H1 (cell line): ENCODE results near the gene GAPDHS. TPM values are rescaled to one million over a fixed set of nuclear protein-coding genes. Genes with fewer than 3 reads are reported as not detected.

Source experiments
- CTCF ChIA-PET: fragments of 300-600 bp; sonication (Branson Sonifier 250); formaldehyde crosslinking; loops from one replicate; lab custom pipeline; 2021; ENCODE audit not compliant: partially characterized antibody; lab: Charles Lee
- POLR2A ChIA-PET: fragments of 300-600 bp; sonication (Branson Sonifier 250); formaldehyde crosslinking; loops from one replicate; lab custom pipeline; 2021; ENCODE audit warnings: inconsistent platforms; ENCODE audit not compliant: partially characterized antibody; lab: Charles Lee
- DNase-seq, 2 experiments: peaks; one replicate each; pipeline versions ENCODE4 v3.0.0 to v3.0.0-alpha.2; 2010 to 2022; ENCODE audit warnings: low spot score in 2 of 2, low read depth in 1 of 2, mixed read lengths in 1 of 2
- FAIRE-seq: peaks from 2 replicates; lab custom pipeline; 2011; peaks lifted over from hg19 to GRCh38; lab: Jason Lieb, UNC
- H2AFZ ChIP-seq: 2 replicates; pipeline ENCODE4 v1.8.1; 2012; ENCODE audit warnings: low read length, inconsistent platforms
- H2AK5ac ChIP-seq: 2 replicates; pipeline ENCODE4 v1.6.1; 2013; ENCODE audit warnings: low read depth, low read length
- H2BK120ac ChIP-seq: replicated peaks from 2 replicates; pipeline ENCODE3; 2013; ENCODE audit warnings: low read depth, low read length, inconsistent platforms
- H2BK12ac ChIP-seq: 2 replicates; pipeline ENCODE4 v1.6.1; 2013; ENCODE audit warnings: low read depth, low read length
- H2BK15ac ChIP-seq: 2 replicates; pipeline ENCODE4 v1.6.1; 2013; ENCODE audit warnings: low read length
- H2BK20ac ChIP-seq: 2 replicates; pipeline ENCODE4 v1.6.1; 2013; ENCODE audit warnings: low read length
- H2BK5ac ChIP-seq: 2 replicates; pipeline ENCODE4 v1.6.1; 2013; ENCODE audit warnings: low read depth, low read length
- H3K14ac ChIP-seq: 2 replicates; pipeline ENCODE4 v1.6.1; 2013; ENCODE audit warnings: inconsistent platforms; ENCODE audit not compliant: insufficient read length
- H3K18ac ChIP-seq: 2 replicates; pipeline ENCODE4 v1.6.1; 2013; ENCODE audit warnings: low read length; ENCODE audit errors: extremely low read depth
- H3K23ac ChIP-seq: 2 replicates; pipeline ENCODE4 v1.6.1; 2013; ENCODE audit warnings: inconsistent platforms; ENCODE audit not compliant: insufficient read length
- H3K23me2 ChIP-seq: 2 replicates; pipeline ENCODE4 v1.6.1; 2013; ENCODE audit warnings: low read depth, low read length
- H3K27ac ChIP-seq: 2 replicates; pipeline ENCODE4 v1.6.1; 2011; ENCODE audit warnings: low read depth, low read length, inconsistent platforms
- H3K27me3 ChIP-seq, 4 experiments: replicated peaks in 1 of 4; 1 replicate in 1 of 4; 2 replicates in 3 of 4; pipeline versions ENCODE4 v1.6.1 to v1.8.1; 2011 to 2013; ENCODE audit warnings: low read length in 3 of 4, mild to moderate bottlenecking in 3 of 4, inconsistent platforms in 2 of 4, mixed read lengths in 2 of 4, moderate library complexity in 1 of 4; ENCODE audit not compliant: control insufficient read depth in 3 of 4, insufficient read depth in 3 of 4; ENCODE audit errors: extremely low read depth in 1 of 4
- H3K36me3 ChIP-seq, 4 experiments: 2 replicates each; pipeline versions ENCODE4 v1.6.1 to v1.8.1; 2011 to 2013; ENCODE audit warnings: mild to moderate bottlenecking in 4 of 4, low read length in 3 of 4, moderate library complexity in 2 of 4, control low read depth in 1 of 4, inconsistent platforms in 1 of 4; ENCODE audit not compliant: insufficient read depth in 4 of 4, control insufficient read depth in 2 of 4
- H3K4ac ChIP-seq: replicated peaks from 2 replicates; pipeline ENCODE3; 2013; ENCODE audit warnings: low read length, low read depth, mixed read lengths, inconsistent platforms; ENCODE audit not compliant: insufficient read length
- H3K4me1 ChIP-seq, 4 experiments: replicated peaks in 1 of 4; 1 replicate in 1 of 4; 2 replicates in 3 of 4; pipeline versions ENCODE4 v1.6.1 to v1.8.1; 2011 to 2013; ENCODE audit warnings: low read length in 3 of 4, inconsistent platforms in 2 of 4, mixed read lengths in 1 of 4; ENCODE audit not compliant: insufficient read depth in 4 of 4, control insufficient read depth in 3 of 4
- H3K4me2 ChIP-seq, 2 experiments: 2 replicates each; pipeline versions ENCODE4 v1.6.1 to v1.8.1; 2011 to 2013; ENCODE audit warnings: low read depth in 2 of 2, low read length in 2 of 2, control low read depth in 1 of 2, inconsistent platforms in 1 of 2, mild to moderate bottlenecking in 1 of 2; ENCODE audit not compliant: insufficient read depth in 1 of 2
- H3K4me3 ChIP-seq, 4 experiments: fragments of 200-600, 300-600 bp in 1 of 4; sonication (generic), shearing (Covaris generic), sonication (Bioruptor Twin) in 1 of 4; 2 replicates each; pipeline versions ENCODE4 v1.5.1 to v1.8.1; 2011 to 2016; ENCODE audit warnings: low read length in 4 of 4, low read depth in 3 of 4, control low read depth in 2 of 4, inconsistent platforms in 2 of 4, mild to moderate bottlenecking in 2 of 4, mixed read lengths in 1 of 4, moderate library complexity in 1 of 4; ENCODE audit not compliant: insufficient read depth in 2 of 4; ENCODE audit errors: extremely low read depth in 1 of 4
- H3K56ac ChIP-seq: replicated peaks from 2 replicates; pipeline ENCODE3; 2013; ENCODE audit warnings: low read depth, mild to moderate bottlenecking, mixed read lengths, low read length, inconsistent platforms; ENCODE audit not compliant: insufficient read length
- H3K79me1 ChIP-seq: 2 replicates; pipeline ENCODE4 v1.6.1; 2013; ENCODE audit warnings: low read depth, low read length, control low read depth
- H3K79me2 ChIP-seq, 2 experiments: 2 replicates each; pipeline versions ENCODE4 v1.6.1 to v1.8.1; 2012 to 2013; ENCODE audit warnings: low read length in 2 of 2, mild to moderate bottlenecking in 2 of 2, inconsistent platforms in 1 of 2; ENCODE audit not compliant: insufficient read depth in 2 of 2, control insufficient read depth in 1 of 2
- H3K9ac ChIP-seq, 4 experiments: replicated peaks in 1 of 4; 1 replicate in 1 of 4; 2 replicates in 3 of 4; pipeline versions ENCODE4 v1.6.1 to v1.8.1; 2011 to 2013; ENCODE audit warnings: low read depth in 3 of 4, low read length in 3 of 4, control low read depth in 2 of 4, mild to moderate bottlenecking in 2 of 4, moderate library complexity in 2 of 4, inconsistent platforms in 1 of 4; ENCODE audit errors: extremely low read depth in 1 of 4
- H3K9me3 ChIP-seq, 2 experiments: 2 replicates each; pipeline versions ENCODE4 v1.6.1 to v1.8.1; 2012 to 2013; ENCODE audit warnings: mild to moderate bottlenecking in 2 of 2, moderate library complexity in 2 of 2, control low read depth in 1 of 2, inconsistent platforms in 1 of 2, low read depth in 1 of 2, low read length in 1 of 2, mixed read lengths in 1 of 2; ENCODE audit not compliant: insufficient read depth in 2 of 2
- H4K20me1 ChIP-seq, 2 experiments: replicated peaks in 1 of 2; 2 replicates each; pipeline versions ENCODE3 to v1.8.1; 2011 to 2013; ENCODE audit warnings: inconsistent platforms in 2 of 2, low read length in 2 of 2, mild to moderate bottlenecking in 1 of 2; ENCODE audit not compliant: insufficient read depth in 2 of 2, control insufficient read depth in 1 of 2
- H4K5ac ChIP-seq: 2 replicates; pipeline ENCODE4 v1.6.1; 2013; ENCODE audit warnings: low read length, low read depth, mixed read lengths, inconsistent platforms; ENCODE audit not compliant: insufficient read length
- H4K8ac ChIP-seq: 2 replicates; pipeline ENCODE4 v1.8.0; 2013; ENCODE audit warnings: mild to moderate bottlenecking, moderate library complexity, low read length, inconsistent platforms; ENCODE audit not compliant: insufficient read depth; ENCODE audit errors: extremely low read depth
- H4K91ac ChIP-seq: replicated peaks from 2 replicates; pipeline ENCODE3; 2013; ENCODE audit warnings: low read length, mixed read lengths, inconsistent platforms; ENCODE audit not compliant: insufficient read length
- ATF2 ChIP-seq: IDR thresholded peaks from 2 replicates; pipeline ENCODE4 v1.6.1; 2012; ENCODE audit warnings: low read length, inconsistent platforms
- CHD2 ChIP-seq: IDR thresholded peaks from 2 replicates; pipeline ENCODE4 v1.6.1; 2012; ENCODE audit warnings: low read length, improper control_type of control experiment
- GABPA ChIP-seq: IDR thresholded peaks from 2 replicates; pipeline ENCODE4 v1.6.1; 2011; ENCODE audit warnings: mild to moderate bottlenecking, low read length, moderate library complexity, borderline replicate concordance; ENCODE audit not compliant: insufficient read depth
- GTF2F1 ChIP-seq: IDR thresholded peaks from 2 replicates; pipeline ENCODE4 v1.6.1; 2012; ENCODE audit warnings: low read depth, low read length, improper control_type of control experiment, borderline replicate concordance
- HDAC2 ChIP-seq, 2 experiments: fragments of 300-600 bp in 1 of 2; sonication (generic) in 1 of 2; IDR thresholded peaks; 2 replicates each; pipeline ENCODE4 v1.6.1; 2011 to 2012; ENCODE audit warnings: low read depth in 2 of 2, low read length in 2 of 2, mild to moderate bottlenecking in 2 of 2, moderate library complexity in 2 of 2, borderline replicate concordance in 1 of 2, inconsistent platforms in 1 of 2
- HDAC6 ChIP-seq: IDR thresholded peaks from one replicate; pipeline ENCODE4 v1.7.1; 2012; ENCODE audit warnings: low read depth, mild to moderate bottlenecking, inconsistent platforms, low read length, moderate library complexity
- JUND ChIP-seq: IDR thresholded peaks from 2 replicates; pipeline ENCODE4 v1.6.1; 2011; ENCODE audit warnings: mild to moderate bottlenecking, improper control_type of control experiment, low read length
- NANOG ChIP-seq: IDR thresholded peaks from 2 replicates; pipeline ENCODE4 v1.6.1; 2011; ENCODE audit warnings: low read length, low read depth, mild to moderate bottlenecking, inconsistent platforms; ENCODE audit not compliant: insufficient read depth, poor library complexity, severe bottlenecking
- TEAD4 ChIP-seq: IDR thresholded peaks from 2 replicates; pipeline ENCODE4 v1.6.1; 2012; ENCODE audit warnings: low read depth, low read length, inconsistent platforms, mixed read lengths
- ZNF274 ChIP-seq: IDR thresholded peaks from 2 replicates; pipeline ENCODE4 v1.7.0; 2012; ENCODE audit warnings: low read length, borderline replicate concordance; ENCODE audit errors: extremely low read depth
- WGBS, 2 experiments: shearing (Covaris generic) in 1 of 2; methylation state at CpG; one replicate each; pipeline versions ENCODE4 v1.1.6 to v1.1.7; 2013 to 2015; ENCODE audit warnings: low lambda C conversion rate in 2 of 2, mixed read lengths in 2 of 2, inconsistent platforms in 1 of 2, low coverage in 1 of 2, missing lambda C conversion rate in 1 of 2; ENCODE audit not compliant: insufficient replicate concordance in 2 of 2, insufficient coverage in 1 of 2, insufficient read length in 1 of 2; ENCODE audit errors: extremely low coverage in 1 of 2, missing lambda C conversion rate in 1 of 2; 5-methylcytosine and 5-hydroxymethylcytosine counted together
- polyA plus RNA-seq, 7 experiments: library from polyadenylated mRNA; depleted of rRNA in 3 of 7; stranded (reverse) in 5 of 7; unstranded in 2 of 7; fragments of >200 nt in 5 of 7; fragments of 200-250 nt in 2 of 7; gene quantifications; 1 replicate in 5 of 7; 2 replicates in 1 of 7; 4 replicates in 1 of 7; pipeline versions ENCODE4 v1.2.1 to v1.2.3, GENCODE V29; 2011 to 2013; ENCODE audit warnings: missing spikeins in 2 of 7, mixed read lengths in 2 of 7
- total RNA-seq: library from RNA; stranded (reverse); fragmentation: NEBNext Ultra II Directional; extraction: Animal tissue kit (Norgen Biotek cat#: 25700); gene quantifications from 2 replicates; pipeline ENCODE4 v1.2.1, GENCODE V29; 2021
- TF ChIP-seq, protein P1 (sequence below): IDR thresholded peaks from 2 replicates; pipeline ENCODE4 v1.6.1; 2012; ENCODE audit warnings: inconsistent platforms

GAPDHS gene
- total and polyA plus RNA-seq, 2 of the 8 experiments (the other 6 are each of a cell fraction or from before 2014, with no cell fraction given), result 0.26 TPM; not detected in 1

DNA sequence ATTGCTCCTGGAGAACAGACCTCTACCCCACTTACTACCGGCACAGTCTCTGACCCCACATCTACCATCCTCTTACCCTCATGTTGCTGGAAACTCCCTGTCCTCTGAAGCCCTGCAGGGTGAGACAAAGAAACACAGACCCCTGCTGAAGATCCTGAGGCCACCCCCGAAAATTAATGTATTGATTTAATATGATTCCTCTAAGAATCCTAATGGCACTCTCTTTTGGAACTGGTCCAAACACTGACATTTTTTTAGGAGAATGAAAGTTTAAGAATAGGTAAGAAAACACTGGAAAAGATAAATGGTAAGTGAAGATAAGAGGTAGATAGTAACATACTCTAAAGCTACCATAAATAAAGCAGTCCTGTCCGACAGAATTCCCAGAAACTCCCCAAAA, 25.1 kb upstream of the GAPDHS start:
- no peak overlapping the region for H3K27ac ChIP-seq
- H3K79me2 ChIP-seq, result peaks cover 0 to 34% of the 10 kb centered on the region in 2 experiments; a peak in 2 of 4 replicates
- ChIA-PET POLR2A (interaction anchor here (1.0 to 7.4 kb wide), 14 partner anchors 12 to 305 kb away, joined by 3 to 110 read pairs (median 10); partner anchors contain the start of genes KRTDAP and TMEM147), CTCF (interaction anchor here (0.9 to 3.7 kb wide), 9 partner anchors 10 to 201 kb away, joined by 3 to 28 read pairs (median 4); partner anchors contain the start of gene FFAR3)
- no peak overlapping the region for H4K8ac ChIP-seq
- no peak overlapping the region for H3K23ac ChIP-seq
- H4K5ac ChIP-seq, result no peak overlapping the region
- H2BK12ac ChIP-seq, result no peak overlapping the region
- no peak overlapping the region for H2AFZ ChIP-seq
- H3K79me1 ChIP-seq, result peaks cover 2% of the 10 kb centered on the region; the same call in 1 of the 2 replicates
- H3K14ac ChIP-seq, result no peak overlapping the region
- no peak overlapping the region for H3K4ac ChIP-seq
- peak overlapping the region; percentile 84 to 86 for H3K4me2 ChIP-seq
- WGBS, 2 experiments, result 89% methylated on average over 3 of the region's 3 CpGs; no CpG with 5 or more reads in 1 of the 2 experiments
- no peak overlapping the region for H3K18ac ChIP-seq
- no peak overlapping the region for H2BK5ac ChIP-seq
- no peak for DNase-seq
- H4K20me1 ChIP-seq, result peaks cover 0 to 3% of the 10 kb centered on the region in 2 experiments
- H3K36me3 ChIP-seq, result peaks cover 14 to 39% (median 26%) of the 10 kb centered on the region in 4 experiments
- H3K4me1 ChIP-seq, result peaks cover 0 to 10% (median 8%) of the 10 kb centered on the region in 4 experiments; a peak in 6 of 7 replicates
- no peak overlapping the region for H2AK5ac ChIP-seq
- no peak overlapping the region for H2BK15ac ChIP-seq
- H3K4me3 ChIP-seq, result peak overlapping the region in 1 of 4 experiments; percentile 89; a peak in 3 of 8 replicates
- no peak overlapping the region for H3K56ac ChIP-seq
- FAIRE-seq, result no peak
- no peak overlapping the region for H3K9ac ChIP-seq
- H2BK120ac ChIP-seq, result no peak overlapping the region
- peaks cover 0 to 5% (median 3%) of the 10 kb centered on the region in 4 experiments; a peak in 3 of 7 replicates for H3K27me3 ChIP-seq
- H3K23me2 ChIP-seq, result peaks cover 9% of the 10 kb centered on the region
- H2BK20ac ChIP-seq, result no peak overlapping the region
- no peaks in the 10 kb centered on the region for H3K9me3 ChIP-seq
- H4K91ac ChIP-seq, result no peak overlapping the region
- TF ChIP-seq GTF2F1, result no peak
- TF ChIP-seq GABPA, result no peak
- TF ChIP-seq HDAC2 (IDR thresholded peaks at IDR 0.05; ENCODE audit: borderline replicate concordance in 1 of 2, low read depth in 2 of 2, low read length in 2 of 2), result no peak
- TF ChIP-seq, protein P1, sequence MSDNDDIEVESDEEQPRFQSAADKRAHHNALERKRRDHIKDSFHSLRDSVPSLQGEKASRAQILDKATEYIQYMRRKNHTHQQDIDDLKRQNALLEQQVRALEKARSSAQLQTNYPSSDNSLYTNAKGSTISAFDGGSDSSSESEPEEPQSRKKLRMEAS, result no peak
- no peak for TF ChIP-seq ATF2
- no peak for TF ChIP-seq HDAC6
- no peak for TF ChIP-seq NANOG
- no peak for TF ChIP-seq ZNF274
- TF ChIP-seq TEAD4, result no peak
- no peak for TF ChIP-seq JUND
- no peak for TF ChIP-seq CHD2
